HTR-8/SVneo (cell line): Measurements from ENCODE around the gene LCNL1.

Source experiments
- DNase-seq: peaks from one replicate; pipeline ENCODE4 v3.0.0; 2011; ENCODE audit warnings: low spot score, mixed read lengths; ENCODE audit not compliant: insufficient read length
- FAIRE-seq: peaks from 2 replicates; lab custom pipeline; 2011; peaks lifted over from hg19 to GRCh38; lab: Jason Lieb, UNC

Gene LCNL1

DNA sequence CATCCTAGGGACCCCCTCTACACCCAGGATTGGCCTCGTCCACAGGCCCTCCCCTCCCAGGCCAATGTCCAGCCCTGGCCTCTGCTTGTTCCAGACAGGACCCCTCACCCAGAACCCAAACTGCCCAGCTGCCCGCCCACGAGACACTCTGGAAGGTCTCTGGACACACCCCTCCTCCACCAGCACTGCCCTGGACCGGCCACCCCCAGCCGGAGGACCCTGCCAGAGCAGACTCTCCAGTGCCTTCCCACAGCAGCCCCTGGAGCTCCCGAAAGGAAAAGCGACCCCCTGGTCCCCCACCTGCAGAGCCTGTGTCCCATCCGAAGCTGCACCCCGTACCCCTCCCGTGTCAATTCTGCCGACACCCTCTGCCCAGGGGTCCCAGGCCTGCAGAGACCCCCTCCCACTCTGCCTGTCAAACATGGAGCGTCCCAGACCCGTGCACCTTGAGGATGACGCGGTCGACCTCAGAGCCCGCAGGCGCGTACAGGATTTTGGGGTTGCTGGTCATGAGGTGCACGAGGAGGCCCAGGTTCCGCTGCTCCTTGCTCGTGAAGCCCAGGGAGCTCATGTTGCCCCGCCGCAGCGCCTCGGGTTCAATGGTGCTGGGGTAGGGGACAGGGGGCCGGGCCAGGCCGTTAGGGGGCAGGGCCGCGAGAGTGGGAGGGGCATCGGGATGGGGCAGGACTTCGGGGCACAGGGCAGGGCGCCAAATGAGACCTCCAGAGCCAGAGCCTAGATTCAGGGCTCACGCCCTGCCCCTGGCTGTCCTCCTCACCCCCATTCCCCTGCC lies 37.3 kb downstream of the LCNL1 start:
- no peak for FAIRE-seq
- DNase-seq, result no peak

DNA sequence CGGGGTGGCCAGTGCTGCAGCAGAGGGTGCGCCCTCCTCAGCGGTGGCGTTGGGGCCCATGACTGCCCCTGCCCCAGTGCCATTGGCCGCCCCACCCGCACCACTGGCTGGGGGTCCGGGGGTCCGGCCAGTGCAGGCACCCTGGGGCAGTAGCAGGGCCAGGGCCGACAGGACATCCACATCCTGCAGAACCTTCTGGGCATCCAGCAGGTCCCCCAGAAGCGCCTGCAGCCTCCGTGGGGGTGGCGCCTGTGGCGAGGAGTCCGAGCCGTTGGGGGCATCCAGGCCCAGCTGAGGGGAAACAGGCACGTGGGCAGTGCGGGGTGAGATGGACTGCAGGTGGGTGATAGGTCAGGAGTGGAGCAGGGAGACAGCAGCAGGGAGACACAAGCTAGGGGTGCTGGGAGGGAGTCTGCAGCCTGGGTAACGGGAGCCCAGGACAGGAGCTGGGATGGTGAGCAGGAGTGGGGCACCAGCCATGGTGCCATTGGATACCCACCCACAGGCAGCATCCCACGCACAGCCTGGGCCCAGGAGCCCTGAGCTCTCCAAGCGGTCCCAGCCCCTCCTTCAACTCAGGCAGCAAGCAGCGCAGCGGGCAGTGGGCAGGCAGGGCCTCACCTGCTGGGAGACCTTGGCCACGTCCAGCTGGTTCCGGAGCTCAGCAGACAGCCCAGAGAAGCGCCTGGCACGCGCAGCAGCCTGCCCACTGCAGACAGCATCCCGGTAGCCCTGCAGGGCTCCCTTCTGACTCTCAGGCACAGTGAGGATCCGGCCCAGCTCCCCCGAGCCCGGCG lies 38.2 kb downstream of the LCNL1 start:
- FAIRE-seq, result no peak
- DNase-seq, result no peak

DNA sequence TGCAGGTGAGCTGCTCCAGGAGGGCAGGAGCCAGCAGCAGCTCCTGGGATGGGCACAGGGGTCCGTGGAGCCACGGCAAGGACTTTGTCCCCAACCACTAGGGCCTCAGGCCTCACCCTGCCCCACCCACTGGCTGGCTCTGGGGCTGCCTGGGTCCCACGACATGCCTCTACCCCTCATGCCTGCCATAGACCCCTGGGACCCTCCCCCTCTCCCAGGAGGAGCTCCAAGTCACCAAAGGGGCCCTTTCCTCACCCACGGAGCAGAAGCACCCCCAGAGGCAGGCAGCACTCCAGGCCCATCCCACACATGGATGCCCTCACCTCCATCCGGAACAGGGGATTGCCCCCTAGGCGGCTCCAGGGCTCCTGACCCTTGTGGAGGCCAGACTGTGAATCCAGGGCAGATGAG lies 38.8 kb downstream of the LCNL1 start:
- DNase-seq, result no peak
- no peak for FAIRE-seq

- FAIRE-seq, result peak; percentile 58
- DNase-seq, result peak; percentile 45
Measured at GRCh38 chr9:137021979-137022661, 39.3 kb downstream of the LCNL1 start.

DNA sequence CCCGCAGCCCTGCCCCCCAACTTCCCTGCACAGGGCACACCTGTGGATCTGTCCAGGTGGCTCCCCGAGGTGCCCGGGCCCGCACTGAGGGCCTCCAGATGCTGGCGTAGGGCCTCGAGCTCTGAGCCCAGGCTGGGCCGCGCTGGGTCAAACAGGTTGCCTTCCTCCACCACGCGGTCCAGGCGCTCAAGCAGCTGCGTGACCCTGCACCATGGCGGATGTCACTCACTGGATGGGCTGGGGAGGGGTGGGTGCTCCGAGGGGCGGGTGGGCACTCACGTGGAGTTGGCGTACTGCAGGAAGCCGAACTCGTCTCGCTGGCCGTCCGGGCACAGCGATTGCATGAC lies 39.8 kb downstream of the LCNL1 start:
- DNase-seq, result no peak
- no peak for FAIRE-seq

DNA sequence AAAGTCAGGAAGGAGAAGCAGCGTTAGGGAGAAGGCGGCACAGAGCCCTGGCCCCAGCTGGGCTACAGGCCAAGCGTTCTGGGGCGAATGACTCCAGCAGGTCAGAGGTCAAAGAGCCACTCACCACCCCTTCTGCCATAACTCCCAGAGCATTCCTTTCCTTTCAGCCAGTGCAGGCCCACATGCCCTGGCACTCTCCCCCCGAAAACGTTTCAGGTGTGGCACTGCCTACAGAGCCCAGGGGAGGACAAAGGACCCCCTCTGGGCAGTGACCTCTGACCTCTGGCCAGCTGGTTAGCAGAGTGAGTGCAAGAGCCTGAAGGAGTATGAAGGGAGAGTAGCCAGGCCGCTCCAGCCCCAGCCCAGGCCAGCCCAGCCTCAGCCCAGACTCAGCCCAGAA lies 40.4 kb downstream of the LCNL1 start:
- DNase-seq (no peak), FAIRE-seq (no peak)

- DNase-seq (no peak), FAIRE-seq (no peak)
Measured at GRCh38 chr9:137023583-137023991, 40.8 kb downstream of the LCNL1 start.

DNA sequence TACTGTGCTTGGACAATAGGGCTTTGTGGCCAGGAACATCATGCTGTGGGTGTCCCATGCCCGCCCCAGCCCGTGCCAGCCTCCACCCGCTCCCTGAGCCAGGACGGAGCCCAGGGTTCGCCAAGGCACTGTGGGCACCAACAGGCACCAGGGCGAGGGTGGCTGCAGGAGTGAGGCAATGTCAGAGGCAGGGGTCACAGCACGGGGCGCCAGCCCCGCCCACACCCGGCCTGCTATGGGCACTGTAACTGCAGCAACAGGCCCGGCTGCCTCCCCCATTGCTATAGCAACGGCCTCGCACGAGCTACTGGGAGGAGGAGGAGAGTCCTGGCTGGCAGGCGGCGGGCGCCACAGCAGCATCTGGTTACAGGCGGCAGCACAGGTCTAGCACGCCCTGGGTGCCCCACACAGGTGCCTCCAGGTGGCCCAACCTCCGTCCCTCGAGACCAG lies 42.7 kb downstream of the LCNL1 start:
- FAIRE-seq, result no peak

GRCh38 chr9:137026384-137026783 lies 43.6 kb downstream of the LCNL1 start:
- no peak for FAIRE-seq

More for the DNA sequence above, 42.7 kb downstream of the LCNL1 start:
- DNase-seq, result no peak

DNA sequence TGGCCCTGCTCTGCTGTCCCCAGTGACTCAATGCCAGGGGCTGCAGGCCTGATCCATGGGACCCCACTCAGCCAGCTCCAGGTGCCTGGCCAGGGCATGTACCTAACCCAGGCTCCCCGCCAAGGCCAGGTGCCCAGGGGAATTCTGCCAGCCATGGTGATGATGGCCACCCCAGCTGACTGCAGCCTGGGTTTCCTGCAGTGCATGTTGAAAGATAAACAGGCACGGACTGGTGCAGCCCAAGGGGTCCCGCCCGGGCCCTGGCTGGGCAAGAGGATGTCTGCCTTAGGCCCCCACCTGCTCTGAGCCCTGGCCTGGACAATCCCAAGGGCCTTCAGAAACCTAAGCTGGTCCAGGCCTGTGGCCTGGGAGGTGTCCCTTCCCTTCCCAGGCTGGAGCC lies 44.0 kb downstream of the LCNL1 start:
- no peak for FAIRE-seq
- no peak for DNase-seq

More at GRCh38 chr9:137026384-137026783, 43.6 kb downstream of the LCNL1 start:
- DNase-seq, result no peak

- peak; percentile 60 for FAIRE-seq
- no peak for DNase-seq
Measured at GRCh38 chr9:137027369-137028262, 44.8 kb downstream of the LCNL1 start, which contains the start of gene ABCA2. Gene ABCA2, minus strand, starts transcription at chr9:137028237. Its CDS starts 97 bp downstream, at chr9:137028140.

DNA sequence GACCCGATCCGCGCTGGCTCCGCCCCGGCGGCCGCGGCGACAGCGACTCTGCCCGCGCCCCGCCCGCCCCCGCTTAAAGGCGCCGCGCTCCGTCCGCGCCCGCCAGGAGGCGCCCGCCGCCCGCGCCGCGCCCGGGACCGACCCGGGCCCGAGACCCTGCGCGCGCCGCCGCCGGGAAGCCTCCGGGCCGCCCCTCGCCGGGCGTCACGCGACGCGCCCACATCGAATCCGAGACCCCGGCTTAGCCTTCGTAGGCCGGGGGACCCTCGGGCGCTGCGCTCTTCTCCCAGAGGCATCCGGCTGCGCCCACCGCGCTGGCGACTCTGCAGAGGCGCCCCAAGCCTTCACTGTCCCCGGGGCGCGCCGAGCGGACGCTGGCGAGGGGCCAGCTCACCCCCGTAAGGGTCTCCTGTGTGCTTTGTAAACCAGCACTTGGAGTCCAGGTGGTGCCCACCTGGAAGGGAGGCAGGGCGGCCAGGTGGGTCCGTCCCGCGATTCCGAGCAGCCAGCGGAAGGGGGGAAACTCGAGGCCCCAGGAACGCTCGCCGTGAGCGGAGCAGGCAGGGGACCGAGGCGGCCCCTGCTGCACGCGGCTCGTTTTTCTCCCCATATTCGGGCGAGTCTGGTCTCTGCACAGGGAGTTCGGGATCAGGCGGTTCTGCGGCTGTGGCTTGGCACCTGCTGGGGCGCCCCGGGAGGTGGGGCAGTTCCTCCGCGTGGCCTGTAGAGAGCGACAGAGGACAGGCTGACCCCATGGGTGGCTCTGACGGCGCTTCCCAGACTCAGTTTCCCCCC lies 45.7 kb downstream of the LCNL1 start:
- DNase-seq, result no peak
- FAIRE-seq, result peak; percentile 23

GRCh38 chr9:137029058-137029936 lies 46.5 kb downstream of the LCNL1 start:
- DNase-seq (peak; percentile 74), FAIRE-seq (peak; percentile 59)

DNA sequence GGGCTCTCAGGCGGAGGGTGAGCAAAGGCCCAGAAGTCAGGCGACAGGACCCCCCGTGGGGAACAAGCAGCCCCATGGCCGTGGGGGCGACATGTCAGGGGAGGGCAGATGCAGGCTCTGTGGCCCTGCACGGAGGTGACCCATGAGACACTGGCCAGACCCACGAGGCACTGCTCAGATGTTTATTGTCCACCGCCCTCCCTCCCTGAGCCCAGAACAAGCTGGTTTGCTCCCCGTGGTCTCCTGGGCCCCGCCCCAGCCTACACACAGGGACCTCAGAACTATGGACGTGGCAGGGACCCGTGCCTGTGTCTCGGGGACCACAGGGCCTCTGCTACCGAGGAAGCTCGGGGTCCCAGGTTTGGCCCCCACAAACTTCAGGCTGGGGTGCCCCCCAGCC lies 47.2 kb downstream of the LCNL1 start:
- FAIRE-seq, result no peak
- no peak for DNase-seq

- FAIRE-seq (no peak), DNase-seq (no peak)
Measured at GRCh38 chr9:137030538-137031527, 48.0 kb downstream of the LCNL1 start.

GRCh38 chr9:137031904-137032640 lies 49.3 kb downstream of the LCNL1 start, which contains the start of gene FUT7:
Gene FUT7, minus strand, starts transcription at chr9:137032088. Its CDS starts 97 bp downstream, at chr9:137031991.
- FAIRE-seq (no peak), DNase-seq (no peak)
